ENCODE data around the gene TENM4. TPM values are rescaled to one million over a fixed set of nuclear protein-coding genes. Genes with fewer than 3 reads are reported as not detected.
"Not testable (repeated sequence)": the region's sequence is repeated elsewhere in the genome, so short reads cannot be mapped to it uniquely, and the experiment has no call there.

The TENM4 gene
- polyA plus RNA-seq, 1 donor from 2014 or later: 16.8 TPM

- TF ChIP-seq EP300 (conservative IDR thresholded peaks at IDR 0.05; ENCODE audit: poor library complexity, severe bottlenecking) (no peak), EZH2 (IDR thresholded peaks at IDR 0.05; ENCODE audit: borderline replicate concordance, insufficient read depth, low read length, poor library complexity, severe bottlenecking) (no peak), REST (IDR thresholded peaks at IDR 0.05; ENCODE audit: borderline replicate concordance) (no peak), CTCF (IDR thresholded peaks at IDR 0.05; ENCODE audit: poor library complexity, severe bottlenecking) (no peak), SMC3 (conservative IDR thresholded peaks at IDR 0.05; ENCODE audit: poor library complexity) (no peak), POLR2AphosphoS5 (IDR thresholded peaks at IDR 0.05) (no peak), MXI1 (conservative IDR thresholded peaks at IDR 0.05; ENCODE audit: poor library complexity, severe bottlenecking) (no peak), TAF1 (IDR thresholded peaks at IDR 0.05; ENCODE audit: low read depth) (no peak), RAD21 (conservative IDR thresholded peaks at IDR 0.05) (no peak)
Observed at GRCh38 chr11:78829146-78829545, 611.7 kb downstream of the TENM4 start.

GRCh38 chr11:78828676-78829075, 612.2 kb downstream of the TENM4 start:
- no peaks in the 10 kb centered on the region for H3K9me2 ChIP-seq (ENCODE audit: insufficient read depth, low read length)

More at GRCh38 chr11:78829146-78829545, 611.7 kb downstream of the TENM4 start:
- Histone ChIP-seq H3K9ac (ENCODE audit: low read length) (no peak overlapping the region), H2AFZ (ENCODE audit: low read depth, low read length) (no peak overlapping the region), H3K9me3 (ENCODE audit: low read length) (no peaks in the 10 kb centered on the region), H3K36me3 (ENCODE audit: insufficient read depth, low read length) (no peaks in the 10 kb centered on the region), H3K79me2 (replicated peaks; ENCODE audit: insufficient read depth, low read length) (no peaks in the 10 kb centered on the region), H3F3A (ENCODE audit: insufficient read depth, low read length, poor library complexity, severe bottlenecking) (no peaks in the 10 kb centered on the region), H4K20me1 (ENCODE audit: insufficient read depth) (no peaks in the 10 kb centered on the region), H3K27ac (ENCODE audit: low read length) (no peak overlapping the region), H3K27me3 (ENCODE audit: insufficient read depth, low read depth, low read length) (no peaks in the 10 kb centered on the region), H3K4me2 (ENCODE audit: low read length) (no peak overlapping the region), H3K4me3 (ENCODE audit: low read length) (no peak overlapping the region), H3K9me2 (ENCODE audit: insufficient read depth, low read length) (no peaks in the 10 kb centered on the region)

GRCh38 chr11:78827291-78827690, 613.5 kb downstream of the TENM4 start:
- H3K9me3 ChIP-seq (ENCODE audit: low read length); H3K9me2 ChIP-seq (ENCODE audit: insufficient read depth, low read length); H3K36me3 ChIP-seq (ENCODE audit: insufficient read depth, low read length); H4K20me1 ChIP-seq (ENCODE audit: insufficient read depth); H3F3A ChIP-seq (ENCODE audit: insufficient read depth, low read length, poor library complexity, severe bottlenecking); H3K4me3 ChIP-seq (ENCODE audit: low read length); H3K27ac ChIP-seq (ENCODE audit: low read length); H3K79me2 ChIP-seq (replicated peaks; ENCODE audit: insufficient read depth, low read length); H3K27me3 ChIP-seq (ENCODE audit: insufficient read depth, low read depth, low read length); H3K9ac ChIP-seq (ENCODE audit: low read length); H3K4me2 ChIP-seq (ENCODE audit: low read length); H2AFZ ChIP-seq (ENCODE audit: low read depth, low read length): not testable (repeated sequence)

More at GRCh38 chr11:78828676-78829075, 612.2 kb downstream of the TENM4 start:
- Histone ChIP-seq H3K36me3 (ENCODE audit: insufficient read depth, low read length) (no peaks in the 10 kb centered on the region), H3K9ac (ENCODE audit: low read length) (no peak overlapping the region), H3K4me2 (ENCODE audit: low read length) (no peak overlapping the region), H4K20me1 (ENCODE audit: insufficient read depth) (no peaks in the 10 kb centered on the region), H3K9me3 (ENCODE audit: low read length) (no peaks in the 10 kb centered on the region), H3K27ac (ENCODE audit: low read length) (no peak overlapping the region), H3K79me2 (replicated peaks; ENCODE audit: insufficient read depth, low read length) (no peaks in the 10 kb centered on the region), H2AFZ (ENCODE audit: low read depth, low read length) (no peak overlapping the region), H3F3A (ENCODE audit: insufficient read depth, low read length, poor library complexity, severe bottlenecking) (no peaks in the 10 kb centered on the region), H3K27me3 (ENCODE audit: insufficient read depth, low read depth, low read length) (no peaks in the 10 kb centered on the region), H3K4me3 (ENCODE audit: low read length) (no peak overlapping the region)
- TF ChIP-seq RAD21 (conservative IDR thresholded peaks at IDR 0.05): no peak
- no peak for TF ChIP-seq EZH2 (IDR thresholded peaks at IDR 0.05; ENCODE audit: borderline replicate concordance, insufficient read depth, low read length, poor library complexity, severe bottlenecking)
- TF ChIP-seq SMC3 (conservative IDR thresholded peaks at IDR 0.05; ENCODE audit: poor library complexity): no peak
